ENCODE results near the gene KIF7. TPM values are rescaled to one million over a fixed set of nuclear protein-coding genes. Genes with fewer than 3 reads are reported as not detected.

Gene KIF7
- total RNA-seq, 4 donors from 2014 or later: 6.8 to 10.1 (median 8.3) TPM

DNA sequence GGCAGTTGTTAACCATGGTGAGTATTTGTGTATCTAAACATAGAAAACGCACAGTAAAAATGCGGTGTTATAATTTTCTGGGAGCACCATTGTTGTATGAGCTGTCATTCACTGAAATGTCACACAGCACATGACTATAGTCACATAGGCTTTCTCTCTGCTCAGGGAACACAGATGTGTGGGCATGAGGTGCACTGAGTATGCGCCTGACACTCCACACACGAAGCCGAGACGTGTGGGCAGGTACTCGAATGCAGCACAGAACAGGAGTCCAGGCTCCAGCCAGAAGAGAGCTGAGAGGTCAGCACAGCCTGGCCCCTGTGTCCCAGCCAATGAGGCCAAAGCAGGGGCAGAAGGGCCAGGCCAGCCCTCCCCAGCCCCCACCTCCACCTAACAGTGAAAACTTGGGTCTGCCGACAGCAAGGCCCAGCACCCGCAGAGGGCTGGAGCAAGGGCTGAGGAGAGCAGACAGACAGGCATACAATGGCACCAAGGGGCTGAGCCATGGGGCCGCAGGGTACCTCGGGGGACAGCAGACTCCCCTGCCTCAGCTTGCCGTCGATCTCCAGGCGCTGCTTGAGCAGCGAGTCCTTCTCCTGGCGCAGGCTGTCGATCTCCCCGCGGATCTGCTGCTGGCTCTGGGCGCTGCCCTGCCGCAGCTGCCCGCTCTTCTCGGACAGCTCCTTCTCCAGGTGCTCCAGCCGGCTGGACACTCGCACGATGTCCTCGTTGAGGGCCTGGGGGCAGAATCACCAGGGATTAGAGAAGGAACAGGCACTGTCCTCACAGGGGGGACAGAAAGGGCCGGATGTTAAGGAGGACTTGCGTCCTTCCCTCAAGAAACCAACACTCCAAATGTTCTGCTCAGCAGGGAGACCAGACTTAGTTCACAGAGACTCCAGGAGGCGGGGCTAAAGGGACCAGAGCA, 24.0 kb downstream of the KIF7 start:
- H3K36me3 ChIP-seq: peaks cover 21 to 46% of the 10 kb centered on the region in 2 donors
- no peak for DNase-seq

DNA sequence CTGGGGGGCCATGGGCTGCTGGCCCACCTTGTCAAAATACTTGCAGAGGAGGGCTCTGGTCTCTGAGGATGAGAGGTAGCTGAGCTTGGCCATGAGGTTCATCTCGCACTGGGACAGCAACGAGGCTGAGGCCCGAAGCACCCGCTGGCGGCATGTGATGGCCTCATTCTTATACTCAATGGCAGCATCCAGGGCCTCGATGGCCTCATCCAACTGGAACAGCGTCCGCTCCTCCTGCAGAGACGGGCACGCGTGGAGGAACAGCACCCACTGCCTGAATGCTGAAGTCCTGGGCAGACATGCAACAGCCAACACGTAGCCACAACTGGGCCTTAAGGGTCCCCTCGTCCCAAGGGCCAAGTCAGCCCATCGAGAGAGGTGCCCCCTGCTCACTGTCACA, 25.0 kb downstream of the KIF7 start:
- peaks cover 21 to 46% of the 10 kb centered on the region in 2 donors for H3K36me3 ChIP-seq
- H3K4me3 ChIP-seq (replicated peaks in 1 of 3): no peak overlapping the region
- no peaks in the 10 kb centered on the region for H3K27me3 ChIP-seq
- DNase-seq: no peak
- intact Hi-C loops (cut with DNase I): no loop called here
- WGBS, 2 donors: 88 to 97% methylated on average over 9 to 11 of the region's 14 CpGs
- H3K9me3 ChIP-seq: no peaks in the 10 kb centered on the region
- no peak for TF ChIP-seq POLR2A (IDR thresholded peaks at IDR 0.05)
- TF ChIP-seq, protein P1, sequence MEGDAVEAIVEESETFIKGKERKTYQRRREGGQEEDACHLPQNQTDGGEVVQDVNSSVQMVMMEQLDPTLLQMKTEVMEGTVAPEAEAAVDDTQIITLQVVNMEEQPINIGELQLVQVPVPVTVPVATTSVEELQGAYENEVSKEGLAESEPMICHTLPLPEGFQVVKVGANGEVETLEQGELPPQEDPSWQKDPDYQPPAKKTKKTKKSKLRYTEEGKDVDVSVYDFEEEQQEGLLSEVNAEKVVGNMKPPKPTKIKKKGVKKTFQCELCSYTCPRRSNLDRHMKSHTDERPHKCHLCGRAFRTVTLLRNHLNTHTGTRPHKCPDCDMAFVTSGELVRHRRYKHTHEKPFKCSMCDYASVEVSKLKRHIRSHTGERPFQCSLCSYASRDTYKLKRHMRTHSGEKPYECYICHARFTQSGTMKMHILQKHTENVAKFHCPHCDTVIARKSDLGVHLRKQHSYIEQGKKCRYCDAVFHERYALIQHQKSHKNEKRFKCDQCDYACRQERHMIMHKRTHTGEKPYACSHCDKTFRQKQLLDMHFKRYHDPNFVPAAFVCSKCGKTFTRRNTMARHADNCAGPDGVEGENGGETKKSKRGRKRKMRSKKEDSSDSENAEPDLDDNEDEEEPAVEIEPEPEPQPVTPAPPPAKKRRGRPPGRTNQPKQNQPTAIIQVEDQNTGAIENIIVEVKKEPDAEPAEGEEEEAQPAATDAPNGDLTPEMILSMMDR (IDR thresholded peaks at IDR 0.05): no peak
- H3K27ac ChIP-seq: no peak overlapping the region
- H3K4me1 ChIP-seq: no peaks in the 10 kb centered on the region

More for the DNA sequence above, 24.0 kb downstream of the KIF7 start:
- H3K9me3 ChIP-seq: no peaks in the 10 kb centered on the region
- no peak overlapping the region for H3K4me3 ChIP-seq (replicated peaks in 1 of 3)
- H3K4me1 ChIP-seq: no peaks in the 10 kb centered on the region
- H3K27me3 ChIP-seq: no peaks in the 10 kb centered on the region
- TF ChIP-seq, protein P1 (IDR thresholded peaks at IDR 0.05): no peak
- no peak for TF ChIP-seq POLR2A (IDR thresholded peaks at IDR 0.05)
- 91 to 95% methylated on average over 26 to 27 of the region's 30 CpGs for WGBS, 2 donors
- H3K27ac ChIP-seq: no peak overlapping the region
- intact Hi-C loops (cut with DNase I): no loop called here

DNA sequence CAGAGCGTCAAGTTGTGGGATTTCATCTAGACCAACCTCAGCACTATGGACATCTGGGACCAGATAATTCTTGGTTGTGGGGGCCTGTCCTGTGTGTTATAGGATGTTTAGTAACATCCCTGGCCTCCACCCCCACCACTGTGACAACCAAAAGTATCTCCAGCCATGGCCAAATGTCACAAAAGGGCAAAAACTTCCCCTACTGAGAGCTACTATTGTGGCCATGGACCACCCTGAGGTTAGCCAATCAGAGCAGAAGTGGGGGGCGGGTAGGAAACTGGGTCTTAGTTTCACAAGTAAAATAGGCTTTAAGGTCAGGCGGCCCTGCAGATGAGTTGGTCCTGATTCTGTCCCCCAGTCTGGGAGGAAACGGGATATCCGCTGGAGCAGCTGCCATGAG, 25.4 kb downstream of the KIF7 start:
- intact Hi-C loops (cut with DNase I): no loop called here
- no peak for DNase-seq
- Histone ChIP-seq H3K27me3 (no peaks in the 10 kb centered on the region), H3K27ac (no peak overlapping the region), H3K9me3 (no peaks in the 10 kb centered on the region), H3K36me3 (peaks cover 21 to 46% of the 10 kb centered on the region in 2 donors), H3K4me3 (replicated peaks in 1 of 3) (no peak overlapping the region), H3K4me1 (no peaks in the 10 kb centered on the region)
- WGBS, 2 donors: 95 to 100% methylated on average over 4 to 5 of the region's 5 CpGs
- TF ChIP-seq, protein P1 (IDR thresholded peaks at IDR 0.05): no peak
- TF ChIP-seq POLR2A (IDR thresholded peaks at IDR 0.05): no peak

DNA sequence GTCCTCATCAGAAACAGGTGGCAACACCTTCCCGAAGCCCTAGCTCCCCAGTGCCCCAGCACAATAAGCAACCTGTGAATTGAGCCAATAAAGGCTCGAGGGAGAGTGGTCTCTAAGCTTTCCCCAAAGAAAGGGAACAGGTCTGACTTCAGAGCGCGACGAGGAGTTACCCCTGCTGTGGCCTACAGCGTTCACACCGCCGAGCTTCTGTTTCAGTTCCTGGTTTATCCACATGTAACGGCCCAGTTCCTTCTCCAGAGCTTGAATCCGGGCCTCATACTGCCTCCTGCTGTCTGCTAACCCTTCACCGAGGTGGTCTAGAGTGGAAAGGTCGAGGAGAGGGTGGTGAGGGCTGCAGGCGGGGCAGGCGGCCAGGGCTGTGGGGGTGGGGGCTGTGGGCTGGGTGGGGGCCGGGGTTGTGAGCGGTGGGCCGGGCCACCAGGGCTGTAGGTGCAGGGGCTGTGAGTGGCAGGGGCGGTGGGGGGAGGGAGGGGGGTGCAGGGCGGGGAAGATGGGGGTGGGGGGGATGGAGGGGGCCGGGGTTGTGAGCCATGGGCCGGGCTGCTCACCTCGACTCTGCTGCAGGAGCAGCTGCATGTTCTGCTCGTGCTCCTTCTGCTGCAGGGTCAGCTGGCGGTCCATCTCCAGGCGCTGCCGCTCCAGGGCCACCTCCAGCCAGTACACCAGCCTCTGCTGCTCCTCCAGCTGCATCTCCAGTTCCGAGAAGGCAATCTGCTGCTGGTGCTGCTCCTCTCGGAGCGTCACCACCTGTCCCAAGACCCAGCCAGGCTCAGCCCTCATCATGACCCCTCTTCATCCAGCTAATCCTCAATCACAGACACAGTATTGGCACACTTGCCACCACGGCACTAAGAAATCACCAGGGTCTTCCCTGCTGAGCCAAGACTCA, 26.2 kb downstream of the KIF7 start:
- Histone ChIP-seq H3K4me1 (no peaks in the 10 kb centered on the region), H3K4me3 (replicated peaks in 1 of 3) (no peak overlapping the region), H3K27ac (no peak overlapping the region), H3K9me3 (no peaks in the 10 kb centered on the region), H3K36me3 (peaks cover 21 to 46% of the 10 kb centered on the region in 2 donors), H3K27me3 (no peaks in the 10 kb centered on the region)
- TF ChIP-seq POLR2A (IDR thresholded peaks at IDR 0.05): no peak
- TF ChIP-seq, protein P1 (IDR thresholded peaks at IDR 0.05): no peak
- 93 to 96% methylated on average over 26 to 27 of the region's 30 CpGs for WGBS, 2 donors
- intact Hi-C loops (cut with DNase I): no loop called here
- no peak for DNase-seq
